Mesendoderm (in vitro differentiated cells): ENCODE results near the gene C8B.

Experiments
- DNase-seq: peaks from one replicate; pipeline ENCODE4 v3.0.0; 2013
- H2AK5ac ChIP-seq: 2 replicates; pipeline ENCODE4 v1.6.1; 2013; ENCODE audit warnings: low read length, inconsistent platforms
- H2BK120ac ChIP-seq: 2 replicates; pipeline ENCODE4 v1.6.1; 2013; ENCODE audit warnings: low read depth, mild to moderate bottlenecking, low read length, moderate library complexity, mixed read lengths
- H2BK15ac ChIP-seq: replicated peaks from 2 replicates; pipeline ENCODE4 v1.6.1; 2013; ENCODE audit warnings: low read depth, mild to moderate bottlenecking, moderate library complexity
- H2BK5ac ChIP-seq: 2 replicates; pipeline ENCODE4 v1.6.1; 2013; ENCODE audit warnings: low read length, inconsistent platforms
- H3K18ac ChIP-seq: 2 replicates; pipeline ENCODE4 v1.6.1; 2013; ENCODE audit warnings: mild to moderate bottlenecking, low read length, mixed read lengths
- H3K23ac ChIP-seq: one replicate; pipeline ENCODE4 v1.6.1; 2013; ENCODE audit warnings: low read length
- H3K27ac ChIP-seq: 2 replicates; pipeline ENCODE4 v1.5.1; 2013; ENCODE audit warnings: low read depth, mild to moderate bottlenecking, inconsistent platforms, low read length, moderate library complexity
- H3K27me3 ChIP-seq: 2 replicates; pipeline ENCODE4 v1.6.1; 2013; ENCODE audit warnings: low read length, control low read depth, mild to moderate bottlenecking, inconsistent platforms; ENCODE audit not compliant: insufficient read depth, poor library complexity
- H3K36me3 ChIP-seq: 2 replicates; pipeline ENCODE4 v1.6.1; 2013; ENCODE audit warnings: low read length, inconsistent platforms; ENCODE audit not compliant: control insufficient read depth, insufficient read depth
- H3K4ac ChIP-seq: one replicate; pipeline ENCODE4 v1.6.1; 2013; ENCODE audit warnings: low read depth, mild to moderate bottlenecking, low read length, moderate library complexity
- H3K4me1 ChIP-seq: 2 replicates; pipeline ENCODE4 v1.6.1; 2013; ENCODE audit warnings: low read depth, low read length, inconsistent platforms; ENCODE audit not compliant: control insufficient read depth
- H3K4me2 ChIP-seq: 2 replicates; pipeline ENCODE4 v1.6.1; 2013; ENCODE audit warnings: low read length
- H3K4me3 ChIP-seq: 2 replicates; pipeline ENCODE4 v1.5.1; 2013; ENCODE audit warnings: mild to moderate bottlenecking, low read length
- H3K56ac ChIP-seq: one replicate; pipeline ENCODE4 v1.6.1; 2013; ENCODE audit warnings: low read length
- H3K79me1 ChIP-seq: 2 replicates; pipeline ENCODE4 v1.6.1; 2013; ENCODE audit warnings: low read length, inconsistent platforms
- H3K79me2 ChIP-seq: 2 replicates; pipeline ENCODE4 v1.6.1; 2013; ENCODE audit warnings: mild to moderate bottlenecking, low read length; ENCODE audit not compliant: control insufficient read depth, insufficient read depth
- H3K9ac ChIP-seq: 2 replicates; pipeline ENCODE4 v1.6.1; 2013; ENCODE audit warnings: low read length, inconsistent platforms
- H4K5ac ChIP-seq: one replicate; pipeline ENCODE4 v1.6.1; 2013; ENCODE audit warnings: low read length
- H4K8ac ChIP-seq: one replicate; pipeline ENCODE4 v1.6.1; 2013; ENCODE audit warnings: low read depth, mild to moderate bottlenecking, control low read depth, low read length, moderate library complexity
- WGBS: extraction: QIAGEN DNeasy Blood & Tissue Kit; methylation state at CpG from one replicate; pipeline ENCODE4 v1.1.7; 2013; ENCODE audit warnings: low lambda C conversion rate, missing lambda C conversion rate; ENCODE audit not compliant: insufficient coverage; ENCODE audit errors: extremely low coverage; 5-methylcytosine and 5-hydroxymethylcytosine counted together

The C8B gene

DNA sequence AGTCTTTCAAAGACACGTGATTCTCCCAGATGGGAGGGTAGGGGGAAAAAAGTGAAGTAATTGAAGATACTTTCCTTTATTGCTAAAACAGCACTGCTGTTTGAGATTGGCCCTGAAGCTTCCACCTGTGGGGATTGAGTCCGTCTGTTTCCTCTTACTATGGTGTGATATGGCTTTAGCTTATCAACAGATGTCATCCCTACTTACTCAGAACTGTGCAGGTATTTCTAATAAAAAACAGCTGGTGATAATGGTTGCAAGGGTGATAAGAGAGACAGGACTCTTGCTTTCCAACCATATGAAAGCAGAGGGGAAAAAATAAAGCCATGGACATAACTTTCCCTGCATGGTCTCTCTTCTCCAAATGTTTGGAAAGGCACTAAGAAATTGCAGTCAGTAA, 41.7 kb upstream of the C8B start:
- Histone ChIP-seq H3K18ac (no peak overlapping the region), H3K79me1 (no peaks in the 10 kb centered on the region), H3K79me2 (no peaks in the 10 kb centered on the region), H3K27me3 (no peaks in the 10 kb centered on the region), H3K4me3 (no peak overlapping the region), H3K4me2 (no peak overlapping the region), H3K4me1 (peaks cover 2% of the 10 kb centered on the region), H2BK5ac (no peak overlapping the region), H3K9ac (no peak overlapping the region), H3K4ac (no peak overlapping the region), H3K36me3 (no peaks in the 10 kb centered on the region), H3K27ac (no peak overlapping the region), H3K23ac (no peak overlapping the region), H2AK5ac (no peak overlapping the region), H3K56ac (no peak overlapping the region), H4K5ac (no peak overlapping the region), H2BK120ac (no peak overlapping the region), H2BK15ac (no peak overlapping the region), H4K8ac (no peak overlapping the region)
- no CpG with 5 or more reads among the region's 2 CpGs for WGBS
- DNase-seq: no peak

DNA sequence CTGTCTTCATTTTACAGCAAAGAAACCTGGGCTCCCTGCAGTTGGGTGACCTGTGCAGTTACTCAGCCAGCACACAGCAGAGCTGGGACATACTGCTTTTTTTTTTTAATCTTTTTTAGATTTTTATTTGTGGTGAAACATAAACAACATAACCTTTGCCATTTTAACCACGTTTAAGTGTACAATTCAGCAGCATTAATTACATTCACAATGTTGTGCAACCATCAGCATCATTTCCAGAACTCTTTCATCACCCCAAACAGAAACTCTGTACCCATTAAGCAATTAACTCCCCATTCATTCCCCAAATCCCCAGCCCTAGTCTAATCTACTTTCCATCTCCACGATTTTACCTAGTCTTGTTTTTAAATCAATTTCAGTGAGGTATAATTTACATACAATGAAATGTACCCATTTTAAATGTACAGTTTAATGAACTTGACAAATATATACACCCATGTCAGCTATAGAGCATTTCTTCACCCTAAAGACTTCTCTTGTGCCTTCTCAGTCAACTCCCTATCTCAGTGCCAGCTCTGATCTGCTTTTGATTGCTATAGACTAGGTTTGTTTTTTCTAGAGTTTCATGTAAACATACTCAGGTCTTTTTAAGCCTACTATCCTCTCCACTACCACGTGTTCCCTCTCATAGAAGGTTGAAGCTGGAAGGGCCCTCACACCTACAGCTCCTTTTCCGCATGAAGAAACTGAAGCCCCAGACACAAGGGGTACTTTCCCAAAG, 37.8 kb upstream of the C8B start:
- Histone ChIP-seq H3K4ac (no peak overlapping the region), H3K23ac (no peak overlapping the region), H4K8ac (no peak overlapping the region), H3K4me1 (no peaks in the 10 kb centered on the region), H2BK15ac (no peak overlapping the region), H3K4me3 (no peak overlapping the region), H3K27ac (no peak overlapping the region), H3K79me2 (no peaks in the 10 kb centered on the region), H2BK5ac (no peak overlapping the region), H3K18ac (no peak overlapping the region), H3K9ac (no peak overlapping the region), H3K56ac (no peak overlapping the region), H3K36me3 (no peaks in the 10 kb centered on the region), H2BK120ac (no peak overlapping the region), H3K27me3 (no peaks in the 10 kb centered on the region), H3K79me1 (no peaks in the 10 kb centered on the region), H4K5ac (no peak overlapping the region), H3K4me2 (no peak overlapping the region), H2AK5ac (no peak overlapping the region)
- 100% methylated on average over 1 of the region's 4 CpGs for WGBS
- no peak for DNase-seq

DNA sequence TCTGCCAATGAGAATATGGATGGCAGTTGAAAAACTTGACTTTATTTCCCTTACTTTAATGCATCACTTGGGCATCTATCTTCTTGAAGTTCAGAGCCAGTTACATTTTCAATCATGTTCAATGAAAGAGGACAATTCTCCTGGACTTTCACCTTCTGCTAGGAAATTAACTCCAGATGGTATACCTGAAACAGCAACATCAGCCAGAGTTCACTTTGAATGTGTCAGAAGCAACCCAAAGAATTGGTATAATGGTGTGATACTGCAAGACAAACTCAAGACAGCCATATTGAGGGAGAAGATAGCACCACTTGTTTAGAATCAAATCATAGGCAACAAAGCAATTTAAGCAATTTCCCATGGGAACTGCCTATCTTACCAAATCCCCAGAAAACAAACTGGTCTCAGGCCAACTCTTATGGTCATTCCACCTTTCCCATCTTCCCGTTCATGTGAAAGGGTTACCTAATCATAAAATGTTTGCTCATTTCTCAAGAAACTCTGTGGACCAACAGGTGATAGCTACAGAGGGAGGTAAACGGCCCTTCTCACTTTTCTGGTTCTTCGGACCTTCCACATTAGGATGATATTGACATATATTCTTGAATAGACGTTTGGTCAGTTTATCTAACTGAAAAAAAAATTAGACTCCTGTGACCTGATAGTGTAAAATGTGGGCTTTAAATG, 29.7 kb upstream of the C8B start:
- H4K8ac ChIP-seq: no peak overlapping the region
- H2BK5ac ChIP-seq: no peak overlapping the region
- H3K27me3 ChIP-seq: no peaks in the 10 kb centered on the region
- H2AK5ac ChIP-seq: no peak overlapping the region
- H3K4ac ChIP-seq: no peak overlapping the region
- no peak overlapping the region for H3K56ac ChIP-seq
- H3K36me3 ChIP-seq: no peaks in the 10 kb centered on the region
- H3K23ac ChIP-seq: no peak overlapping the region
- H3K4me3 ChIP-seq: no peak overlapping the region
- no peak overlapping the region for H3K4me2 ChIP-seq
- no peak overlapping the region for H2BK15ac ChIP-seq
- WGBS: no CpG with 5 or more reads among the region's 4 CpGs
- no peaks in the 10 kb centered on the region for H3K79me1 ChIP-seq
- no peak overlapping the region for H3K9ac ChIP-seq
- H3K18ac ChIP-seq: no peak overlapping the region
- H3K4me1 ChIP-seq: no peaks in the 10 kb centered on the region
- H3K27ac ChIP-seq: no peak overlapping the region
- DNase-seq: no peak
- H3K79me2 ChIP-seq: no peaks in the 10 kb centered on the region
- H4K5ac ChIP-seq: no peak overlapping the region
- H2BK120ac ChIP-seq: no peak overlapping the region

DNA sequence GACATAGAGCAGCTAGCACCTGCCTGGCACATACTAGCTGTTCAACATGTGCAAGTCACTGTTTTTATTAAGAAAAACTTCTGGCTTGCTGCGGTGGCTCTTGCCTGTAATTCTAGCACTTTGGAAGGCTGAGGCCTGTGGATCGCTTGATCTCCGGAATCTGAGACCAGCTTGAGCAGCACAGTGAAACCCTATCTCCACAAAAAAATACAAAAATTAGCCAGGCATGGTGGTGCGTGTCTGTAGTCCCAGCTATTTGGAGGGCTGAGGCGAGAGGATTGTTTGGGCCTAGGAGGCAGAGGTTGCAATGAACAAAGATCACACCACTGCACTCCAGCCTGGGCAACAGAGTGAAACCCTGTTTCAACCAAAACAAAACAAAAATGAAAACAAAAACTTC, 27.7 kb upstream of the C8B start:
- Histone ChIP-seq H4K5ac (no peak overlapping the region), H3K79me1 (no peaks in the 10 kb centered on the region), H2BK120ac (no peak overlapping the region), H3K27ac (no peak overlapping the region), H3K4me1 (no peaks in the 10 kb centered on the region), H3K56ac (no peak overlapping the region), H3K4me2 (no peak overlapping the region), H2AK5ac (no peak overlapping the region), H3K27me3 (no peaks in the 10 kb centered on the region), H3K79me2 (no peaks in the 10 kb centered on the region), H3K18ac (no peak overlapping the region), H3K4ac (no peak overlapping the region), H3K9ac (no peak overlapping the region), H2BK15ac (no peak overlapping the region), H3K23ac (no peak overlapping the region), H3K36me3 (no peaks in the 10 kb centered on the region), H2BK5ac (no peak overlapping the region), H4K8ac (no peak overlapping the region), H3K4me3 (no peak overlapping the region)
- no CpG with 5 or more reads among the region's 5 CpGs for WGBS
- DNase-seq: no peak

DNA sequence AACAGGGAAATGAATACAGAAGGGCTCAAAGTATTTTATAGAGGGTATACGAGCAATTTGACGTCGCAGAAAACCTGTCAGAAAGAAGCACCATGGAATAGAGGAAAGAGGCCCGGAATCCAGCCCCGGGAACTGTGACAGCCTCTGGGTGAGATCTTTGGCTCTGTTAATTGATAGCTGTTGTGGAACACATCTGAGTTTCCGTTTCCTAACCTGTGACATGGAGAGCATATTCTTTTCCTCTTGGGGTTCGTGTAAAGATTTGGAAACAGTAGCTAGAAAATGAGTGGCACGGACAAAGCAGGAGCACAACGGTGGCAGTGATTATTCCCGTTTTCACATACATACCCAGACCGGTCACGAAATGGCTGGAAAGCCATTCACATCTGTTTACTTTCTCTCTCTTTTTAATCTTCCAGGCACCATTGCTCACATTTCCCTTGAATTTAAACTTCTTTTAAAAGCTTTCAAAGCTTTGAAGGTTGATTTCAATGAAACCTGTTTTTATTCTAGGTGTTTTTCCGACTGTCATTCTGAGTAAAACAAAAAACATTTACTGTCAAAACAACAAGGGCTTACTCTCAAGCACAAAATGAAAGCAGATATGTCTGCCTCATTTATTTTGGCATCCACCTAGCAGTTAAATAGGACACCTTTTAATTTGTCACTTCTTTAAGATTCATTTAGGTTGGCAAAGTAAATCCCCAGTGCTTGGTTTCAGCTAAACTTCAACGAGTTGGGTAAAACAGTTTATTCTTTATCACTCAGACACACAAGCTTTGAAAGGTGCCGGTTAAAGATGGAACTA, 26.7 kb upstream of the C8B start:
- H4K5ac ChIP-seq: no peak overlapping the region
- no peak overlapping the region for H3K4ac ChIP-seq
- H3K4me1 ChIP-seq: no peaks in the 10 kb centered on the region
- H3K4me3 ChIP-seq: no peak overlapping the region
- no peaks in the 10 kb centered on the region for H3K79me2 ChIP-seq
- no peak for DNase-seq
- H3K36me3 ChIP-seq: no peaks in the 10 kb centered on the region
- H2BK5ac ChIP-seq: no peak overlapping the region
- no peak overlapping the region for H4K8ac ChIP-seq
- H2BK15ac ChIP-seq: no peak overlapping the region
- no CpG with 5 or more reads among the region's 15 CpGs for WGBS
- H3K27me3 ChIP-seq: no peaks in the 10 kb centered on the region
- no peak overlapping the region for H3K56ac ChIP-seq
- no peak overlapping the region for H3K23ac ChIP-seq
- H3K4me2 ChIP-seq: no peak overlapping the region
- no peak overlapping the region for H2AK5ac ChIP-seq
- no peak overlapping the region for H3K27ac ChIP-seq
- H3K9ac ChIP-seq: no peak overlapping the region
- H3K79me1 ChIP-seq: no peaks in the 10 kb centered on the region
- H2BK120ac ChIP-seq: no peak overlapping the region
- H3K18ac ChIP-seq: no peak overlapping the region
